ENCODE results near the gene BRD1. TPM values are rescaled to one million over a fixed set of nuclear protein-coding genes. Genes with fewer than 3 reads are reported as not detected.
A peak's percentile ranks its signal among the peaks of the same experiment; 100 is the strongest.

Gene BRD1
- total RNA-seq, 1 donor from 2014 or later: 32.5 TPM

DNA sequence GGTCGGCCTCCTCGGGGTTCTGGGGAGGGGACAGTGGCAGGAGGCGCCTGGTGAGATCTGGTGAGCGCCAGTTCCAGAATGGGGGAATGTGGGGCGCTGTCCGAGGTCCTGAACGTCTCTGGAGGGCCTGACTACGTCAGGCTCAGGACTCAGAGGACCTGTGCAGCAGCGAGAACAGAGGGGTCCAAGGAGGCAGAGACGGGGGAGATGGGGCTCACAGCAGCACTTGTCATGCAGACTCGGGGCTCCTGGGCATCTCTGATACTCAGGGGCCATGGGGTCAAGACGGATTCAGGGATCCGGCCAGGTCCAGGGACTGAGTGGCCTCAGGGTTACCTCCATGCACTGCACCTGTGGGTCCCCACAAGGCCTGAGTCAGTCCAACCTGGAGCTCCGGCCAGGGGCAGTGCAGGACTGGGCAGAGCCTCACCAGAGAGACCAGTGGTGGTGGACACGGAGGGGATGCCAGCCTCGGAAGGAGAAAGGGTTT is 92.2 kb downstream of the BRD1 start:
- intact Hi-C loops (cut with DNase I): no loop called here
- no peaks in the 10 kb centered on the region for H3K27me3 ChIP-seq
- H3K36me3 ChIP-seq: no peaks in the 10 kb centered on the region
- H3K9me3 ChIP-seq: peaks cover 0 to 6% of the 10 kb centered on the region in 2 donors
- TF ChIP-seq, protein P1, sequence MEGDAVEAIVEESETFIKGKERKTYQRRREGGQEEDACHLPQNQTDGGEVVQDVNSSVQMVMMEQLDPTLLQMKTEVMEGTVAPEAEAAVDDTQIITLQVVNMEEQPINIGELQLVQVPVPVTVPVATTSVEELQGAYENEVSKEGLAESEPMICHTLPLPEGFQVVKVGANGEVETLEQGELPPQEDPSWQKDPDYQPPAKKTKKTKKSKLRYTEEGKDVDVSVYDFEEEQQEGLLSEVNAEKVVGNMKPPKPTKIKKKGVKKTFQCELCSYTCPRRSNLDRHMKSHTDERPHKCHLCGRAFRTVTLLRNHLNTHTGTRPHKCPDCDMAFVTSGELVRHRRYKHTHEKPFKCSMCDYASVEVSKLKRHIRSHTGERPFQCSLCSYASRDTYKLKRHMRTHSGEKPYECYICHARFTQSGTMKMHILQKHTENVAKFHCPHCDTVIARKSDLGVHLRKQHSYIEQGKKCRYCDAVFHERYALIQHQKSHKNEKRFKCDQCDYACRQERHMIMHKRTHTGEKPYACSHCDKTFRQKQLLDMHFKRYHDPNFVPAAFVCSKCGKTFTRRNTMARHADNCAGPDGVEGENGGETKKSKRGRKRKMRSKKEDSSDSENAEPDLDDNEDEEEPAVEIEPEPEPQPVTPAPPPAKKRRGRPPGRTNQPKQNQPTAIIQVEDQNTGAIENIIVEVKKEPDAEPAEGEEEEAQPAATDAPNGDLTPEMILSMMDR (IDR thresholded peaks at IDR 0.05): no peak
- H3K27ac ChIP-seq: no peak overlapping the region
- DNase-seq (ENCODE audit: low spot score in 2 of 2): peak in 1 of 2 donors; percentile 53
- H3K4me1 ChIP-seq: no peaks in the 10 kb centered on the region
- H3K4me3 ChIP-seq: no peak overlapping the region

DNA sequence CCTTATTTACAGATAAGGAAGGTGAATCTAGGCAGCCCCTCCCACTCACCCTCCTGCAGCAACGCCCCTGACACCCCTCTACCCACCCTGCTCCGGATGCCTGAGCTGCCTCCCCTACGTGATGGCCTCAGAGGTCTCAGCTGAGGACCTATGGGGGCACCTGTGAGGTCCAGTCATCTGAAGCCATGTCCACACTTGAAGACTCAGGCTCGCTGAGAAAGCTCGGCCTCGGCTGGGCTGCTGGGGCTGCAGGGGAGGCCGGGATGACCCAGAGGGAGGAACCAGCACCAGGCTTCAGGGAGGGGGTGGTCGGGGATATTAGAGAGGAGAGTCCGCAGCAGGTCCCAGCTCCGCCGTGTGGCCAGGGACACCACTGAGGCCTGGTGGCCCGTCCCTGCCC is 92.8 kb downstream of the BRD1 start:
- Histone ChIP-seq H3K36me3 (no peaks in the 10 kb centered on the region), H3K27me3 (no peaks in the 10 kb centered on the region), H3K4me3 (no peak overlapping the region), H3K9me3 (peaks cover 0 to 6% of the 10 kb centered on the region in 2 donors), H3K4me1 (no peaks in the 10 kb centered on the region), H3K27ac (no peak overlapping the region)
- TF ChIP-seq, protein P1 (IDR thresholded peaks at IDR 0.05): no peak
- peak in 1 of 2 donors; percentile 47 for DNase-seq (ENCODE audit: low spot score in 2 of 2)
- intact Hi-C loops (cut with DNase I): no loop called here

DNA sequence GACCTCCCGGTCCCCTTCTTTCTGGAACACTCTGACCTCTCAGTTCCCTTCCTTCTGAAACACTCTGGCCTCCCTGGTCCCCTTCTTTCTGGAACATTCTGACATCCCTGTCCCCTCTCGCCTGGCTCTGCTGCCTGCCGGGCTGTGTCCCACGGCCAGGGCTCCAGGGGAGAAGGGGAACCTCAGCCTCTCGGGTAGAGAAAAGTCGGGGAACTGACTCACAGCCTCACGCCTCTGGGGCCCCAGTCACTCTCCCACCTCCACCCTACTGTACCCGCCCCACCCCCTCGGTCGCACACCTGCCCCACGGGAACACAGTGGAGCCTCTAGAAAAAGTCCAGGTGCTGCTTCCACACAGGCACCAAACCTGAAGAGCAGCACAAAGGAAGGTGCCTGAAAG is 93.3 kb downstream of the BRD1 start:
- peaks cover 0 to 6% of the 10 kb centered on the region in 2 donors for H3K9me3 ChIP-seq
- intact Hi-C loops (cut with DNase I): no loop called here
- TF ChIP-seq, protein P1 (IDR thresholded peaks at IDR 0.05): no peak
- no peak overlapping the region for H3K4me3 ChIP-seq
- no peak overlapping the region for H3K27ac ChIP-seq
- H3K36me3 ChIP-seq: no peaks in the 10 kb centered on the region
- H3K4me1 ChIP-seq: no peaks in the 10 kb centered on the region
- H3K27me3 ChIP-seq: no peaks in the 10 kb centered on the region
- peak in 1 of 2 donors; percentile 37 for DNase-seq (ENCODE audit: low spot score in 2 of 2)

DNA sequence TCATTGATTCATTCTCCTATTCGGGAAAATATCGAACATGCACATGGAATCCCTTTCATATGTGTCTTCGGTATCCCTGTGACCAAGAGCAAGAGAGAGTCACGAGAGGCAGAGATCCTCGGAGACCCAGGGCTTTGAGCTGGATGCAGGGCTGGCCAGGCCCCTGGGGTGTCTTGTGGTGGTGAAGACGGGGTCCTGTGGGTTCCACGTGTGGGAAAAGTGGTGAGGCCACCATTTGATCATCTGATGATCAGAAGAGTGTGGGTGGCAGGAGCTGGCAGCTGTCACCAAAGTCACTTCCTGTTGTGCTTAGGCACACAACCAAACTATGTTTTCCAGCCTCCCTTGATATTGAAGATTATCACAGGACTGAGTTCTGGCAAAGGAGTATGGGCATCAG is 94.0 kb downstream of the BRD1 start:
- H3K9me3 ChIP-seq: peaks cover 0 to 6% of the 10 kb centered on the region in 2 donors
- no peaks in the 10 kb centered on the region for H3K27me3 ChIP-seq
- peak in 1 of 2 donors; percentile 50 for DNase-seq (ENCODE audit: low spot score in 2 of 2)
- H3K4me3 ChIP-seq: no peak overlapping the region
- TF ChIP-seq, protein P1 (IDR thresholded peaks at IDR 0.05): no peak
- no peaks in the 10 kb centered on the region for H3K4me1 ChIP-seq
- no peak overlapping the region for H3K27ac ChIP-seq
- intact Hi-C loops (cut with DNase I): no loop called here
- no peaks in the 10 kb centered on the region for H3K36me3 ChIP-seq

DNA sequence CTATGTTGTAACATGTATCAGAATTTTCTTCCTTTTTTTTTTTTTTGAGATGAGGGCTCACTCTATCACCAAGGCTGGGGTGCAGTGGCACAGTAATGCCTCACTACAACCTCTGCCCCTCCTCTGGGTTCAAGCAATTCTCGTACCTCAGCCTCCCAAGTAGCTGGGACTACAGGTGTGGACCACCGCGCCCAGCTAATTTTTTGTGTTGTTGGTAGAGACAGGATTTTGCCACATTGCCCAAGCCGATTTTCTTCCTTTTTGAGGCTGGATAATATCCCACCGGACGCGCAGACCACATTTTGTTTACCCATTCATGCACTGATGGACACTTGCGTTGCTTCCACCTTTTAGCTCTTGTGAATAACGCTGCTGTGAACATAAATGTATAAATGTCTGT is 97.0 kb downstream of the BRD1 start:
- no peaks in the 10 kb centered on the region for H3K36me3 ChIP-seq
- H3K27me3 ChIP-seq: peaks cover under 1% of the 10 kb centered on the region
- no peak overlapping the region for H3K27ac ChIP-seq
- H3K4me1 ChIP-seq: no peaks in the 10 kb centered on the region
- no peak overlapping the region for H3K4me3 ChIP-seq
- peaks cover 0 to 6% of the 10 kb centered on the region in 2 donors for H3K9me3 ChIP-seq
- DNase-seq (ENCODE audit: low spot score in 2 of 2): no peak
- TF ChIP-seq, protein P1 (IDR thresholded peaks at IDR 0.05): no peak
- intact Hi-C loops (cut with DNase I): no loop called here

Measured in ascending aorta (tissue), 2 donors.